HepG2 (cell line): ENCODE measurements around the gene LRRC19. TPM values are rescaled to one million over a fixed set of nuclear protein-coding genes. Genes with fewer than 3 reads are reported as not detected.
A peak's percentile ranks its signal among the peaks of the same experiment; 100 is the strongest.

ENCODE experiments used
- EED ChIP-seq: sonication (generic); formaldehyde crosslinking; IDR thresholded peaks from 2 replicates; pipeline ENCODE4 v1.5.0; 2020; ENCODE audit warnings: mild to moderate bottlenecking, missing genetic modification reagents
- FOXA1 ChIP-seq, 2 experiments: fragments of 450-650 bp in 1 of 2; sonication (generic) in 1 of 2; formaldehyde crosslinking in 1 of 2; IDR thresholded peaks; 2 replicates each; pipeline versions ENCODE4 v1.4.0 to v1.6.1; 2016 to 2020; ENCODE audit warnings: missing genetic modification reagents in 1 of 2
- HNRNPL ChIP-seq: fragments of 200-400 bp; formaldehyde crosslinking; IDR thresholded peaks from 2 replicates; pipeline ENCODE4 v1.6.1; 2017; ENCODE audit warnings: mild to moderate bottlenecking, low read depth, low read length
- HOXD1 ChIP-seq: sonication (generic); formaldehyde crosslinking; IDR thresholded peaks from 2 replicates; pipeline ENCODE4 v1.5.0; 2020; ENCODE audit warnings: missing genetic modification reagents
- ISL2 ChIP-seq: sonication (generic); formaldehyde crosslinking; IDR thresholded peaks from 2 replicates; pipeline ENCODE4 v1.5.0; 2020; ENCODE audit warnings: missing genetic modification reagents
- MAFG ChIP-seq: sonication (generic); formaldehyde crosslinking; IDR thresholded peaks from 2 replicates; pipeline ENCODE4 v1.5.1; 2020; ENCODE audit warnings: mild to moderate bottlenecking, missing genetic modification reagents
- MIXL1 ChIP-seq: IDR thresholded peaks from 2 replicates; pipeline ENCODE4 v1.6.1; 2016
- MYC ChIP-seq: sonication (generic); formaldehyde crosslinking; IDR thresholded peaks from 2 replicates; pipeline ENCODE4 v1.9.0; 2021; ENCODE audit warnings: missing genetic modification reagents, borderline replicate concordance
- NBN ChIP-seq: fragments of 450-650 bp; conservative IDR thresholded peaks from 2 replicates; pipeline ENCODE4 v1.6.1; 2017
- SOX6 ChIP-seq, 2 experiments: fragments of 450-650 bp in 1 of 2; sonication (generic) in 1 of 2; formaldehyde crosslinking in 1 of 2; IDR thresholded peaks; 2 replicates each; pipeline versions ENCODE4 v1.4.0 to v1.6.1; 2017 to 2020; ENCODE audit warnings: antibody characterized with exemption in 1 of 2, mild to moderate bottlenecking in 1 of 2, missing genetic modification reagents in 1 of 2
- SP4 ChIP-seq: sonication (generic); formaldehyde crosslinking; IDR thresholded peaks from 2 replicates; pipeline ENCODE4 v1.8.1; 2023; ENCODE audit warnings: mild to moderate bottlenecking, missing genetic modification reagents
- TARDBP ChIP-seq: sonication (generic); formaldehyde crosslinking; IDR thresholded peaks from 2 replicates; pipeline ENCODE4 v1.8.0; 2022; ENCODE audit warnings: mild to moderate bottlenecking, missing genetic modification reagents
- TRIM24 ChIP-seq: sonication (generic); formaldehyde crosslinking; IDR thresholded peaks from 2 replicates; pipeline ENCODE4 v1.8.0; 2022; ENCODE audit warnings: mild to moderate bottlenecking, missing genetic modification reagents
- ZBTB7A ChIP-seq: sonication (generic); formaldehyde crosslinking; IDR thresholded peaks from 2 replicates; pipeline ENCODE4 v1.8.0; 2022; ENCODE audit warnings: mild to moderate bottlenecking, missing genetic modification reagents
- ZNF383 ChIP-seq: sonication (generic); formaldehyde crosslinking; IDR thresholded peaks from 2 replicates; pipeline ENCODE4 v1.4.0; 2020; ENCODE audit warnings: missing genetic modification reagents, mild to moderate bottlenecking, borderline replicate concordance
- ZNF598 ChIP-seq: sonication (generic); formaldehyde crosslinking; IDR thresholded peaks from 2 replicates; pipeline ENCODE4 v1.5.1; 2020; ENCODE audit warnings: mild to moderate bottlenecking, missing genetic modification reagents, borderline replicate concordance
- ZNF619 ChIP-seq: sonication (generic); formaldehyde crosslinking; IDR thresholded peaks from 2 replicates; pipeline ENCODE4 v1.4.0; 2020; ENCODE audit warnings: mild to moderate bottlenecking, missing genetic modification reagents
- ZNF780A ChIP-seq: sonication (generic); formaldehyde crosslinking; IDR thresholded peaks from 2 replicates; pipeline ENCODE4 v1.8.0; 2022; ENCODE audit warnings: mild to moderate bottlenecking, missing genetic modification reagents, moderate library complexity
- polyA plus RNA-seq, 8 experiments: library from polyadenylated mRNA; depleted of rRNA in 3 of 8; stranded (reverse) in 7 of 8; unstranded in 1 of 8; fragments of >200 nt; fragmentation: Illumina TruSeq in 4 of 8; extraction: Trizol in 4 of 8; gene quantifications; 2 replicates each; pipeline versions ENCODE4 v1.2.1 to v1.2.3, GENCODE V29; 2011 to 2016; ENCODE audit warnings: low read depth in 4 of 8, missing spikeins in 1 of 8, mixed read lengths in 1 of 8; ENCODE audit not compliant: insufficient read depth in 1 of 8
- total RNA-seq, 5 experiments: library from RNA; depleted of rRNA; stranded (reverse); fragments of >200 nt; fragmentation: Illumina TruSeq; extraction: Trizol; gene quantifications; 2 replicates each; pipeline ENCODE4 v1.2.3, GENCODE V29; 2016; ENCODE audit warnings: low read depth in 1 of 5
- TF ChIP-seq, protein P1 (sequence below): sonication (generic); formaldehyde crosslinking; IDR thresholded peaks from 2 replicates; pipeline ENCODE4 v1.5.0; 2020; ENCODE audit warnings: mild to moderate bottlenecking, missing genetic modification reagents, borderline replicate concordance
- TF ChIP-seq, protein P2 (sequence below): sonication (generic); formaldehyde crosslinking; IDR thresholded peaks from 2 replicates; pipeline ENCODE4 v1.8.1; 2023; ENCODE audit warnings: mild to moderate bottlenecking, missing genetic modification reagents

LRRC19 gene
- total and polyA plus RNA-seq, 2 of the 13 experiments (the other 11 are each of a cell fraction or from before 2014, with no cell fraction given) = not detected

DNA sequence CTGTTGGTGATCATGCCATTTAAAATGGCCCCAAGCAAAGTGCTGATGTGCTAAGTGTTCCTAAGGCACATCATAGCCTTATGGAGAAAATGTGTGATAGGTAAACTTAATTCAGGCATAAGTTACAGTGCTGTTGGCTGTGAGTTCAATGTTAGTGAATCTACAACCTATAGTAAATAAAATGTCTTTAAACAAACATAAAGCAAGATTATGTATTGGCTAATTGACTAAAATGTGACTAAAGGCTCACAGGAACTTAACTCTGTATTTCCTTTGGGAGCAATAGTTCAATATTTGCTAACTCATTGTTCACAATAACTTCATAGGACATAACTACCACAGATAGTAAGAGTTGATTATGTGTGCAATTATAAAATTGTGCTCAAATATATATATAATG lies 49.4 kb upstream of the LRRC19 start (continued):
- 0 out of 2 replicates have a peak, but pooled peaks have one; percentile 30 for TF ChIP-seq TARDBP
- peak; percentile 78 for TF ChIP-seq MIXL1 (CRISPR knock-in tag)
- no peak for TF ChIP-seq SOX6 (IDR thresholded peaks at IDR 0.05)
- TF ChIP-seq SOX6 (CRISPR knock-in tag; IDR thresholded peaks at IDR 0.05) = peak; percentile 31; the same call in 1 of the 2 replicates
- TF ChIP-seq HOXD1 (CRISPR knock-in tag) = no peak
- TF ChIP-seq ZBTB7A (CRISPR knock-in tag) = no peak
- TF ChIP-seq, protein P1, sequence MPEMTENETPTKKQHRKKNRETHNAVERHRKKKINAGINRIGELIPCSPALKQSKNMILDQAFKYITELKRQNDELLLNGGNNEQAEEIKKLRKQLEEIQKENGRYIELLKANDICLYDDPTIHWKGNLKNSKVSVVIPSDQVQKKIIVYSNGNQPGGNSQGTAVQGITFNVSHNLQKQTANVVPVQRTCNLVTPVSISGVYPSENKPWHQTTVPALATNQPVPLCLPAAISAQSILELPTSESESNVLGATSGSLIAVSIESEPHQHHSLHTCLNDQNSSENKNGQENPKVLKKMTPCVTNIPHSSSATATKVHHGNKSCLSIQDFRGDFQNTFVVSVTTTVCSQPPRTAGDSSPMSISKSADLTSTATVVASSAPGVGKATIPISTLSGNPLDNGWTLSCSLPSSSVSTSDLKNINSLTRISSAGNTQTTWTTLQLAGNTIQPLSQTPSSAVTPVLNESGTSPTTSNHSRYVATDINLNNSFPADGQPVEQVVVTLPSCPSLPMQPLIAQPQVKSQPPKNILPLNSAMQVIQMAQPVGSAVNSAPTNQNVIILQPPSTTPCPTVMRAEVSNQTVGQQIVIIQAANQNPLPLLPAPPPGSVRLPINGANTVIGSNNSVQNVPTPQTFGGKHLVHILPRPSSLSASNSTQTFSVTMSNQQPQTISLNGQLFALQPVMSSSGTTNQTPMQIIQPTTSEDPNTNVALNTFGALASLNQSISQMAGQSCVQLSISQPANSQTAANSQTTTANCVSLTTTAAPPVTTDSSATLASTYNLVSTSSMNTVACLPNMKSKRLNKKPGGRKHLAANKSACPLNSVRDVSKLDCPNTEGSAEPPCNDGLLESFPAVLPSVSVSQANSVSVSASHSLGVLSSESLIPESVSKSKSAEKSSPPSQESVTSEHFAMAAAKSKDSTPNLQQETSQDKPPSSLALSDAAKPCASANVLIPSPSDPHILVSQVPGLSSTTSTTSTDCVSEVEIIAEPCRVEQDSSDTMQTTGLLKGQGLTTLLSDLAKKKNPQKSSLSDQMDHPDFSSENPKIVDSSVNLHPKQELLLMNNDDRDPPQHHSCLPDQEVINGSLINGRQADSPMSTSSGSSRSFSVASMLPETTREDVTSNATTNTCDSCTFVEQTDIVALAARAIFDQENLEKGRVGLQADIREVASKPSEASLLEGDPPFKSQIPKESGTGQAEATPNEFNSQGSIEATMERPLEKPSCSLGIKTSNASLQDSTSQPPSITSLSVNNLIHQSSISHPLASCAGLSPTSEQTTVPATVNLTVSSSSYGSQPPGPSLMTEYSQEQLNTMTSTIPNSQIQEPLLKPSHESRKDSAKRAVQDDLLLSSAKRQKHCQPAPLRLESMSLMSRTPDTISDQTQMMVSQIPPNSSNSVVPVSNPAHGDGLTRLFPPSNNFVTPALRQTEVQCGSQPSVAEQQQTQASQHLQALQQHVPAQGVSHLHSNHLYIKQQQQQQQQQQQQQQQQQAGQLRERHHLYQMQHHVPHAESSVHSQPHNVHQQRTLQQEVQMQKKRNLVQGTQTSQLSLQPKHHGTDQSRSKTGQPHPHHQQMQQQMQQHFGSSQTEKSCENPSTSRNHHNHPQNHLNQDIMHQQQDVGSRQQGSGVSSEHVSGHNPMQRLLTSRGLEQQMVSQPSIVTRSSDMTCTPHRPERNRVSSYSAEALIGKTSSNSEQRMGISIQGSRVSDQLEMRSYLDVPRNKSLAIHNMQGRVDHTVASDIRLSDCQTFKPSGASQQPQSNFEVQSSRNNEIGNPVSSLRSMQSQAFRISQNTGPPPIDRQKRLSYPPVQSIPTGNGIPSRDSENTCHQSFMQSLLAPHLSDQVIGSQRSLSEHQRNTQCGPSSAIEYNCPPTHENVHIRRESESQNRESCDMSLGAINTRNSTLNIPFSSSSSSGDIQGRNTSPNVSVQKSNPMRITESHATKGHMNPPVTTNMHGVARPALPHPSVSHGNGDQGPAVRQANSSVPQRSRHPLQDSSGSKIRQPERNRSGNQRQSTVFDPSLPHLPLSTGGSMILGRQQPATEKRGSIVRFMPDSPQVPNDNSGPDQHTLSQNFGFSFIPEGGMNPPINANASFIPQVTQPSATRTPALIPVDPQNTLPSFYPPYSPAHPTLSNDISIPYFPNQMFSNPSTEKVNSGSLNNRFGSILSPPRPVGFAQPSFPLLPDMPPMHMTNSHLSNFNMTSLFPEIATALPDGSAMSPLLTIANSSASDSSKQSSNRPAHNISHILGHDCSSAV = no peak
- TF ChIP-seq MYC = no peak
- TF ChIP-seq ISL2 (CRISPR knock-in tag) = 0 out of 2 replicates have a peak, but pooled peaks have one; percentile 12
- no peak for TF ChIP-seq EED (CRISPR knock-in tag)
- TF ChIP-seq ZNF619 (CRISPR knock-in tag) = no peak
- no peak for TF ChIP-seq NBN
- TF ChIP-seq ZNF383 (CRISPR knock-in tag) = no peak
- TF ChIP-seq ZNF598 (CRISPR knock-in tag) = no peak
- no peak for TF ChIP-seq SP4 (CRISPR knock-in tag)
- no peak for TF ChIP-seq ZNF780A (CRISPR knock-in tag)
- TF ChIP-seq, protein P2, sequence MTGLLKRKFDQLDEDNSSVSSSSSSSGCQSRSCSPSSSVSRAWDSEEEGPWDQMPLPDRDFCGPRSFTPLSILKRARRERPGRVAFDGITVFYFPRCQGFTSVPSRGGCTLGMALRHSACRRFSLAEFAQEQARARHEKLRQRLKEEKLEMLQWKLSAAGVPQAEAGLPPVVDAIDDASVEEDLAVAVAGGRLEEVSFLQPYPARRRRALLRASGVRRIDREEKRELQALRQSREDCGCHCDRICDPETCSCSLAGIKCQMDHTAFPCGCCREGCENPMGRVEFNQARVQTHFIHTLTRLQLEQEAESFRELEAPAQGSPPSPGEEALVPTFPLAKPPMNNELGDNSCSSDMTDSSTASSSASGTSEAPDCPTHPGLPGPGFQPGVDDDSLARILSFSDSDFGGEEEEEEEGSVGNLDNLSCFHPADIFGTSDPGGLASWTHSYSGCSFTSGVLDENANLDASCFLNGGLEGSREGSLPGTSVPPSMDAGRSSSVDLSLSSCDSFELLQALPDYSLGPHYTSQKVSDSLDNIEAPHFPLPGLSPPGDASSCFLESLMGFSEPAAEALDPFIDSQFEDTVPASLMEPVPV (CRISPR knock-in tag) = no peak
- TF ChIP-seq FOXA1 (IDR thresholded peaks at IDR 0.05) = peak; percentile 39; the same call in 1 of the 2 replicates
- no peak; the same call in 1 of the 2 replicates for TF ChIP-seq FOXA1 (CRISPR knock-in tag; IDR thresholded peaks at IDR 0.05)
- no peak for TF ChIP-seq TRIM24 (CRISPR knock-in tag)
- TF ChIP-seq MAFG (CRISPR knock-in tag) = no peak
- TF ChIP-seq HNRNPL = no peak
